SJCRH30 (cell line): ENCODE measurements around the gene APBA3. TPM values are rescaled to one million over a fixed set of nuclear protein-coding genes. Genes with fewer than 3 reads are reported as not detected.

ENCODE experiments used
- DNase-seq, 2 experiments: peaks; one replicate each; pipeline ENCODE4 v3.0.0-alpha.2; 2015 to 2020
- H3K27ac ChIP-seq: fragments of 250-450 bp; sonication (Bioruptor Pico); 2 replicates; pipeline ENCODE4 v1.5.1; 2020; ENCODE audit warnings: mild to moderate bottlenecking, moderate library complexity
- H3K27me3 ChIP-seq: fragments of 250-450 bp; sonication (Bioruptor Pico); 2 replicates; pipeline ENCODE4 v1.5.1; 2020; ENCODE audit warnings: mild to moderate bottlenecking, moderate library complexity
- H3K36me3 ChIP-seq: fragments of 250-450 bp; sonication (Bioruptor Pico); 2 replicates; pipeline ENCODE4 v1.5.1; 2020; ENCODE audit warnings: mild to moderate bottlenecking, moderate library complexity
- H3K4me1 ChIP-seq: fragments of 250-450 bp; sonication (Bioruptor Pico); 2 replicates; pipeline ENCODE4 v1.5.1; 2020; ENCODE audit warnings: mild to moderate bottlenecking, moderate library complexity
- H3K4me3 ChIP-seq: fragments of 250-450 bp; sonication (Bioruptor Pico); 2 replicates; pipeline ENCODE4 v1.5.1; 2020; ENCODE audit warnings: mild to moderate bottlenecking, moderate library complexity
- H3K9me3 ChIP-seq: fragments of 250-450 bp; sonication (Bioruptor Pico); replicated peaks from 2 replicates; pipeline ENCODE4 v1.5.1; 2020; ENCODE audit warnings: mild to moderate bottlenecking, moderate library complexity
- total RNA-seq: library from RNA; depleted of rRNA; stranded (reverse); fragments of >200 nt; shearing (Covaris generic); gene quantifications from 2 replicates; pipeline ENCODE4 v1.2.3, GENCODE V29; 2014; rRNA removed

The APBA3 gene
- total RNA-seq, 1 experiment from 2014 or later, result 15.0 TPM

DNA sequence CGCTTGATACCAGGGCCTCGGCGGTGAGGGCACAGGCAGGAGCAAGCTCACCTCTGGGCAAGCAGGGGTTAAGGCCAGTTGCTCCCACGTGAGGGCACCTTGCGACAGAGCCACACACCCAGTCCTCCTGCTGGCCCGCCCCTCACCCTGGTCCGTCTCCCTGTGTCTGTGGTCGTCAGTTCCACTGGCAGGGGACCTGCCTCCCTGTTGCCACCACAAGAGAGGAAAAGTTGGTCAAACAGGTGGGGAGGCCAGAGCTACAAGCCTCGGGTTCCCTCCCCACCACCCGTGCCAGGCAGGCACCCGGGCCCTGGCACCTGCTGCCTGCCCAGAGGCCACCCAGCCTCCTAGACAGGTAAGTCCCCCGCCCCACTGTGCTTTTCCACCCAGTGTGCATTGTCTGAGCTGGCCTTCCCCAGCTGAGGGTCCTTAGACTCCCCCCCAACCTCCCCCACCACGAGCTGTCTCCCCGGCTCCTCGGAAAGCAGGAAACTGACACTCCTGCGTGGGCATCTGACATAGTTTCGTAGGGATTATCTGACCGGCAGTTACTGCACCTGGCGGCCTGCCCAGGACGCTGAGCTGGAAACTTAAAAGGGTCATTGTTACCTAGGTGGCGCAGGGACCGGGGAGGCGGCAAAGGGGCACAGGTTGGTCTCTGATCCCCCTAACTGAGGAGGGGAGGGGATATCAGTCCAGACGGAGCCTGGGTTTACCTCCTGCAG lies 53.1 kb downstream of the APBA3 start, which contains the start of gene TJP3:
Gene TJP3, plus strand, starts transcription at position 178 of the 725 bp plus-strand sequence. CDS start 20,049 bp downstream, outside the sequence.
- no peaks in the 10 kb centered on the region for H3K4me1 ChIP-seq
- peaks cover 27% of the 10 kb centered on the region for H3K27me3 ChIP-seq
- no peaks in the 10 kb centered on the region for H3K9me3 ChIP-seq
- no peak within 1 kb of the TSS for H3K27ac ChIP-seq
- no peak for DNase-seq
- H3K36me3 ChIP-seq, result no peaks in the 10 kb centered on the region
- no peak within 1 kb of the TSS for H3K4me3 ChIP-seq

GRCh38 chr19:3707868-3708206 lies 53.7 kb downstream of the APBA3 start:
- Histone ChIP-seq H3K9me3 (no peaks in the 10 kb centered on the region), H3K4me3 (no peak overlapping the region), H3K36me3 (no peaks in the 10 kb centered on the region), H3K27ac (no peak overlapping the region), H3K4me1 (no peaks in the 10 kb centered on the region), H3K27me3 (peaks cover 24% of the 10 kb centered on the region)
- DNase-seq, result no peak

GRCh38 chr19:3701200-3701599 lies 60.3 kb downstream of the APBA3 start:
- H3K9me3 ChIP-seq, result no peaks in the 10 kb centered on the region
- no peak overlapping the region for H3K27ac ChIP-seq
- no peak for DNase-seq
- H3K4me3 ChIP-seq, result no peak overlapping the region
- H3K36me3 ChIP-seq, result no peaks in the 10 kb centered on the region
- H3K4me1 ChIP-seq, result no peaks in the 10 kb centered on the region
- no peaks in the 10 kb centered on the region for H3K27me3 ChIP-seq

Other genes with a start within 250 kb of the APBA3 start
- gene TEKTIP1, start 222.5 kb downstream of the APBA3 start, total RNA-seq, result not detected in 2 replicates
- 54.6 and 57.1 TPM in 2 replicates for gene MFSD12, start 204.1 kb downstream of the APBA3 start, total RNA-seq
- gene HMG20B, start 188.7 kb downstream of the APBA3 start, total RNA-seq, result 45.0 and 48.0 TPM in 2 replicates
- gene GIPC3, start 176.2 kb downstream of the APBA3 start, total RNA-seq, result 0.03 and 0.06 TPM in 2 replicates
- 0.06 and 0.13 TPM in 2 replicates for gene TBXA2R, start 154.8 kb downstream of the APBA3 start, total RNA-seq
- gene CACTIN, start 134.9 kb downstream of the APBA3 start, total RNA-seq, result 21.4 and 21.6 TPM in 2 replicates
- gene PIP5K1C, start 61.2 kb downstream of the APBA3 start, total RNA-seq, result 11.8 and 12.2 TPM in 2 replicates
- gene TJP3, start 53.3 kb downstream of the APBA3 start, total RNA-seq, result not detected in 2 replicates
- 23.9 and 29.4 TPM in 2 replicates for gene MRPL54, start 990 bp upstream of the APBA3 start, total RNA-seq
- gene RAX2, start 10.5 kb upstream of the APBA3 start, total RNA-seq, result not detected in 2 replicates
- not detected in 2 replicates for gene MATK, start 24.7 kb upstream of the APBA3 start, total RNA-seq
- not detected in 2 replicates for gene ZFR2, start 107.3 kb upstream of the APBA3 start, total RNA-seq
- gene ATCAY, start 119.0 kb upstream of the APBA3 start, total RNA-seq, result not detected in 2 replicates
- gene NMRK2, start 171.4 kb upstream of the APBA3 start, total RNA-seq, result 0.79 and 1.1 TPM in 2 replicates
- gene DAPK3, start 209.4 kb upstream of the APBA3 start, total RNA-seq, result 39.1 and 41.9 TPM in 2 replicates
- 1,658 and 1,674 TPM in 2 replicates for gene EEF2, start 223.8 kb upstream of the APBA3 start, total RNA-seq
- 32.8 and 35.1 TPM in 2 replicates for gene PIAS4, start 246.0 kb upstream of the APBA3 start, total RNA-seq